B cell (primary cell): ENCODE data around the gene FGF11. TPM values are rescaled to one million over a fixed set of nuclear protein-coding genes. Genes with fewer than 3 reads are reported as not detected.

Experiments used
- ATAC-seq: fragments of 200-7000 bp; cut with Tn5 transposase; one replicate; pipeline ENCODE4 v1.10.0; 2021; ENCODE audit warnings: low read depth, mild to moderate bottlenecking, moderate number of reproducible peaks, moderate library complexity
- CTCF ChIA-PET: fragments of 350-600 bp; sonication (Branson Sonifier 250); formaldehyde crosslinking; loops from one replicate; lab custom pipeline; 2021; ENCODE audit warnings: antibody characterized with exemption, inconsistent platforms; lab: Charles Lee
- POLR2A ChIA-PET: fragments of 350-600 bp; sonication (Branson Sonifier 250); formaldehyde crosslinking; loops from one replicate; lab custom pipeline; 2021; ENCODE audit warnings: antibody characterized with exemption; lab: Charles Lee
- DNase-seq: peaks from one replicate; pipeline ENCODE4 v3.0.0; 2013
- H2AFZ ChIP-seq: 2 replicates; pipeline ENCODE4 v1.6.1; 2012; ENCODE audit warnings: mild to moderate bottlenecking, low read depth, low read length; ENCODE audit not compliant: insufficient read depth, poor library complexity, severe bottlenecking
- H3K27ac ChIP-seq, 2 donors: 1 replicate in 1 of 2; 2 replicates in 1 of 2; pipeline ENCODE4 v1.5.1; 2012 to 2013; ENCODE audit warnings: low read length in 2 of 2, mild to moderate bottlenecking in 2 of 2, moderate library complexity in 1 of 2
- H3K27me3 ChIP-seq, 4 experiments: fragments of 200-600 bp in 1 of 4; sonication (generic) in 1 of 4; replicated peaks in 1 of 4; 1 replicate in 2 of 4; 2 replicates in 2 of 4; pipeline versions ENCODE4 v1.6.1 to v1.7.0; 2013 to 2016; ENCODE audit warnings: low read length in 3 of 4, mild to moderate bottlenecking in 2 of 4, mixed read lengths in 1 of 4, moderate library complexity in 1 of 4; ENCODE audit not compliant: insufficient read depth in 4 of 4, control insufficient read depth in 3 of 4; ENCODE audit errors: control extremely low read depth in 1 of 4
- H3K36me3 ChIP-seq, 2 experiments: replicated peaks in 1 of 2; 1 replicate in 1 of 2; 2 replicates in 1 of 2; pipeline versions ENCODE4 v1.6.1 to v1.7.1; 2013; ENCODE audit warnings: low read length in 1 of 2; ENCODE audit not compliant: insufficient read depth in 2 of 2, control insufficient read depth in 1 of 2; ENCODE audit errors: control extremely low read depth in 1 of 2, extremely low read depth in 1 of 2
- H3K4me1 ChIP-seq, 2 donors: fragments of 200-600 bp in 1 of 2; sonication (generic) in 1 of 2; 1 replicate in 1 of 2; 2 replicates in 1 of 2; pipeline versions ENCODE4 v1.5.1 to v1.6.1; 2013 to 2017; ENCODE audit warnings: low read length in 2 of 2; ENCODE audit not compliant: control insufficient read depth in 2 of 2, insufficient read depth in 2 of 2
- H3K4me2 ChIP-seq: replicated peaks from 2 replicates; pipeline ENCODE3; 2012; ENCODE audit warnings: mild to moderate bottlenecking, low read depth, low read length; ENCODE audit not compliant: poor library complexity, severe bottlenecking
- H3K4me3 ChIP-seq, 5 experiments: fragments of 200-600 bp in 1 of 5; sonication (generic) in 1 of 5; 1 replicate in 3 of 5; 2 replicates in 2 of 5; pipeline versions ENCODE4 v1.5.1 to v1.7.0; 2011 to 2016; ENCODE audit warnings: low read length in 4 of 5, mild to moderate bottlenecking in 4 of 5, low read depth in 2 of 5, control low read depth in 1 of 5, moderate library complexity in 1 of 5; ENCODE audit not compliant: insufficient read depth in 1 of 5; ENCODE audit errors: control extremely low read depth in 1 of 5, extremely low read depth in 1 of 5
- H3K79me2 ChIP-seq: fragments of 200-600 bp; sonication (generic); one replicate; pipeline ENCODE4 v1.6.0; 2016; ENCODE audit warnings: low read length; ENCODE audit not compliant: control insufficient read depth, insufficient read depth
- H3K9ac ChIP-seq: fragments of 200-600 bp; sonication (generic); 2 replicates; pipeline ENCODE4 v1.6.1; 2017; ENCODE audit warnings: mild to moderate bottlenecking, low read length, moderate library complexity
- H3K9me3 ChIP-seq, 3 donors: one replicate each; pipeline versions ENCODE4 v1.6.1 to v1.7.1; 2013; ENCODE audit warnings: low read length in 2 of 3; ENCODE audit not compliant: control insufficient read depth in 2 of 3, insufficient read depth in 1 of 3; ENCODE audit errors: control extremely low read depth in 1 of 3
- H4K20me1 ChIP-seq: 2 replicates; pipeline ENCODE4 v1.6.0; 2012; ENCODE audit warnings: mild to moderate bottlenecking, low read length; ENCODE audit not compliant: insufficient read depth, control insufficient read depth, poor library complexity, severe bottlenecking
- H3K27ac Mint-ChIP-seq: one replicate; pipeline ENCODE4 v1.8.0; 2021; ENCODE audit warnings: mixed read lengths
- H3K27me3 Mint-ChIP-seq: one replicate; pipeline ENCODE4 v1.8.0; 2021; ENCODE audit warnings: mixed read lengths
- H3K4me1 Mint-ChIP-seq: one replicate; pipeline ENCODE4 v1.8.0; 2021; ENCODE audit warnings: mixed read lengths
- H3K4me3 Mint-ChIP-seq: one replicate; pipeline ENCODE4 v1.8.0; 2021; ENCODE audit warnings: mixed read lengths
- H3K9me3 Mint-ChIP-seq: one replicate; pipeline ENCODE4 v1.8.0; 2022; ENCODE audit warnings: mixed read lengths; ENCODE audit not compliant: insufficient read depth
- EZH2 ChIP-seq: IDR thresholded peaks from 2 replicates; pipeline ENCODE4 v1.6.1; 2012; ENCODE audit warnings: borderline replicate concordance, low read depth, mild to moderate bottlenecking, moderate library complexity, low read length; ENCODE audit not compliant: insufficient read depth, poor library complexity, severe bottlenecking
- WGBS: methylation state at CpG from one replicate; pipeline ENCODE4 v1.1.5; 2013; ENCODE audit warnings: missing lambda C conversion rate; ENCODE audit not compliant: insufficient coverage; 5-methylcytosine and 5-hydroxymethylcytosine counted together
- intact Hi-C: fragments of 100-400 bp; cut with micrococcal nuclease; formaldehyde crosslinking; loops from one replicate; pipeline ENCODE4 v1.10.0; 2022
- polyA plus RNA-seq: library from polyadenylated mRNA; depleted of rRNA; stranded (reverse); fragments of >200 nt; gene quantifications from 2 replicates; pipeline ENCODE4 v1.2.3, GENCODE V29; 2012
- total RNA-seq, 2 donors: library from RNA; stranded (reverse); fragments of 120-200 nt in 1 of 2; gene quantifications; 1 replicate in 1 of 2; 2 replicates in 1 of 2; pipeline versions ENCODE4 v1.2.3 to v1.2.4, GENCODE V29; 2013 to 2022
- TF ChIP-seq, protein P1 (sequence below): fragments of 200-600 bp; IDR thresholded peaks from one replicate; pipeline ENCODE4 v1.8.0; 2022; ENCODE audit warnings: antibody characterized with exemption, mild to moderate bottlenecking

The FGF11 gene
- total and polyA plus RNA-seq, 2 donors (not counting 1 experiment from before 2014, with no cell fraction given): 2.7 to 4.6 TPM

DNA sequence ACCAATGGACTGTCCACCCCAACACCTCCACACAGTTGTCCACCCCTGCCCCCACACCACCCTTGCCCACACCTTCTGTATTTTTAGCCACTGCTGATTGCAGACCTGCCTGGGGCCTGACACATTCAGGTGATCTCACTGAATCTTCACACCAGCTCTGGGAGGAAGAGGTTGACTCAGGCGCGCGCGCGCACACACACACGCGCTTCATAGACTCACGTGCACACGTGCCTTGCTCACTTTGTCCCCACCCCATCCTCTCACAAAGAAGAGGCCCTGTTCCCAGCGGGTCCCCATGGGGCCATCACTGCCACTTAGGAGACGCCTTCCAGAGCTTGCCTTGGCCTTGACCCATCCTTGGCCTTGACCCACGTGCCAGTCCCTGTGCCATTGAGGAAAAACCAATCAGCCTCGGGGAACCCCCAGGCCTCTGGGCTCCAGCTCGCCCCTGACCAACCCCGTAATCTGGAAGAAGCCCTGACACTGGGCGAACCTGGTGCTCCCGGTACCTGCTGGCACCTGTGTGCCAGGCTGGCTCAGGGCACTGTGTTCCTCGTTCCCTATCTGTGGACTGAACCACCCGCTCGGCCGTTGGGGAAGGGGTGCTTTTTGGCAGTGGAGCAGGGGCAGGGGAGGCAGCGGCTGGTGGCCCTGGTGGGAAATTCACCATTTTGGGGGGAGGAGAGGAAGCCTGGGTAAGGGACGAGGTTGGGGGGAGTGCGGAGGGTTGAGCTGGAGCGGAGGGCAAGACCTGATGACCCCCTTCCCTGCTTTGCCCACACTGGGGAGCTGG is 28.5 kb upstream of the FGF11 start:
- no peak for TF ChIP-seq EZH2
- TF ChIP-seq, protein P1, sequence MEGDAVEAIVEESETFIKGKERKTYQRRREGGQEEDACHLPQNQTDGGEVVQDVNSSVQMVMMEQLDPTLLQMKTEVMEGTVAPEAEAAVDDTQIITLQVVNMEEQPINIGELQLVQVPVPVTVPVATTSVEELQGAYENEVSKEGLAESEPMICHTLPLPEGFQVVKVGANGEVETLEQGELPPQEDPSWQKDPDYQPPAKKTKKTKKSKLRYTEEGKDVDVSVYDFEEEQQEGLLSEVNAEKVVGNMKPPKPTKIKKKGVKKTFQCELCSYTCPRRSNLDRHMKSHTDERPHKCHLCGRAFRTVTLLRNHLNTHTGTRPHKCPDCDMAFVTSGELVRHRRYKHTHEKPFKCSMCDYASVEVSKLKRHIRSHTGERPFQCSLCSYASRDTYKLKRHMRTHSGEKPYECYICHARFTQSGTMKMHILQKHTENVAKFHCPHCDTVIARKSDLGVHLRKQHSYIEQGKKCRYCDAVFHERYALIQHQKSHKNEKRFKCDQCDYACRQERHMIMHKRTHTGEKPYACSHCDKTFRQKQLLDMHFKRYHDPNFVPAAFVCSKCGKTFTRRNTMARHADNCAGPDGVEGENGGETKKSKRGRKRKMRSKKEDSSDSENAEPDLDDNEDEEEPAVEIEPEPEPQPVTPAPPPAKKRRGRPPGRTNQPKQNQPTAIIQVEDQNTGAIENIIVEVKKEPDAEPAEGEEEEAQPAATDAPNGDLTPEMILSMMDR: no peak
- ATAC-seq (no peak), DNase-seq (no peak)
- Histone ChIP-seq H4K20me1 (no peaks in the 10 kb centered on the region), H3K9me3 (peaks cover 0 to under 1% (median 0%) of the 10 kb centered on the region in 3 donors), H3K9ac (no peak overlapping the region), H3K36me3 (no peaks in the 10 kb centered on the region), H3K27me3 (peaks cover 0 to 22% (median under 1%) of the 10 kb centered on the region in 4 experiments), H3K4me1 (peaks cover 0 to 5% of the 10 kb centered on the region in 2 donors), H3K79me2 (no peaks in the 10 kb centered on the region), H3K4me3 (no peak overlapping the region), H2AFZ (no peak overlapping the region), H3K27ac (no peak overlapping the region), H3K4me2 (no peak overlapping the region)
- CTCF ChIA-PET: no interaction called here
- Mint-ChIP-seq H3K9me3 (no peaks in the 10 kb centered on the region), H3K27me3 (peaks cover 28% of the 10 kb centered on the region), H3K4me1 (peaks cover 4% of the 10 kb centered on the region), H3K4me3 (no peak overlapping the region), H3K27ac (no peak overlapping the region)
- 93% methylated on average over 22 of the region's 25 CpGs for WGBS
- intact Hi-C loops: no loop called here
- POLR2A ChIA-PET: interaction anchor here (0.6 to 1.1 kb wide), 2 partner anchors 145 to 275 kb away, joined by 4 to 5 read pairs; no protein-coding TSS in a partner anchor

DNA sequence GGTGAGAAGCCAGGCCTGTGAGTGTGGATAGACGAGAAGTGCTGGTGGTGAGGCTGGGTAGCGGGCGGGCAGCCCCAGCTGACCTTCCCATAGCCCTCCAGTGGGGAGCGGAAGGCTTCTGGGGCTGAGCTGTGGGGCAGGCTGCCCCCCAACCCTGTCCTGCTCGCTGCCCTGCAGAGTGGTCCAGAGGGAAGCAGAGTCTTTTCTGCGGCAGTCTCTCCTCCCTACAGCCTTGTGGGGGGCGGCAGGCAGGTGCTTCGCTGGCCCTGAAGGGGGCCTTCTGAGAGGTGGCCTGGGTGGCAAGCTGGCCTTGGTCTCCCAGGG is 27.9 kb upstream of the FGF11 start:
- 96% methylated on average over 5 of the region's 8 CpGs for WGBS
- TF ChIP-seq, protein P1: no peak
- TF ChIP-seq EZH2: no peak
- no peaks in the 10 kb centered on the region for H3K9me3 Mint-ChIP-seq

More for the DNA sequence above, 27.9 kb upstream of the FGF11 start:
- Histone ChIP-seq H3K4me1 (peaks cover 0 to 5% of the 10 kb centered on the region in 2 donors), H3K9me3 (no peaks in the 10 kb centered on the region), H3K36me3 (no peaks in the 10 kb centered on the region), H3K9ac (no peak overlapping the region), H3K27ac (no peak overlapping the region), H2AFZ (no peak overlapping the region), H3K4me2 (no peak overlapping the region), H3K79me2 (no peaks in the 10 kb centered on the region), H3K27me3 (peaks cover 0 to 18% (median 0%) of the 10 kb centered on the region in 4 experiments), H4K20me1 (no peaks in the 10 kb centered on the region), H3K4me3 (no peak overlapping the region)
- ChIA-PET POLR2A (interaction anchor here (0.6 to 1.1 kb wide), 2 partner anchors 145 to 275 kb away, joined by 4 to 5 read pairs; no protein-coding TSS in a partner anchor), CTCF (no interaction called here)
- H3K4me3 Mint-ChIP-seq: no peak overlapping the region
- no peak for DNase-seq
- peaks cover 4% of the 10 kb centered on the region for H3K4me1 Mint-ChIP-seq
- no peak for ATAC-seq
- no peak overlapping the region for H3K27ac Mint-ChIP-seq
- H3K27me3 Mint-ChIP-seq: peaks cover 27% of the 10 kb centered on the region
- intact Hi-C loops: no loop called here
